Stimulated activated CD4-positive, alpha-beta T cell treated with anti-CD3 and anti-CD28 coated beads, TNF-alpha, amount 100 ng/mL, for 48 hours (primary cell): ENCODE results near the gene CACNG5.
"Not testable (repeated sequence)": the region's sequence is repeated elsewhere in the genome, so short reads cannot be mapped to it uniquely, and the experiment has no call there.

Experiments used
- DNase-seq, 3 donors: peaks; one replicate each; pipeline ENCODE4 v3.0.0-alpha.2; 2020; ENCODE audit warnings: low read depth in 3 of 3

The CACNG5 gene

DNA sequence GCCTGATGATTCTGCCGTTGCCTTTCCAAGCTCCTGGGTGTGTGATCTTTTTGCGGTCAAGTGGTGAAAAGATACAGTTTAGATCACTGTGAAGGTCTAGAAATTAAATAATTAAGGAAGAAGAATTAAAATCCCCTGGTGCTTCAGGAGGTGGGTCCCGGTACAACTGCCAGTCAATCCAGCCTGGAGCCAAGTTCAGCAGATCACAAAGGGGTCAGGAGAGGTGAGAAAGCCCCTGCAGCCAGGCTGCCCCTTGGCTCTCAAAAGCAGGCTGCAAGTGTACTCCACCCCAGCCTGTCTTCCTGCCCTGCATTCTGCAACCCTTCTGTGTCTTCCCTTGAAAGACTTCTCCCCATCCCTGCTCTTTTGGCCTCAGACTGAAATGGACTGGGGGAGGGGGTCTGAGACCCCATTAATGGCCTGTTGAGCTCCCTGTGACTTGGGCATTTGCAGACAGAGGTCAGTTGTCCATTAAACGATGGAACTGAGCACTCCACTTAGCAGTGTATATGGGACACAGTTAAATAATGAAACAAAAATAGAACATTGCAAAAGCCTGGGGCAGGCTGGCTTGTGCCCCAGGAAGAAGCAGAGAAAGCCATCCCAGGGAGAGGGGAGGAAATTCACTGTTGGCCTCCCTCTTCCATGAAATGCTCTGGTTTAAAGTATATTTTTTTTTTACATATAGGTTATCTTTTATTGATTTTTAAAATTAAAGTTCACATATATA, 15.1 kb downstream of the CACNG5 start:
- DNase-seq: no peak

DNA sequence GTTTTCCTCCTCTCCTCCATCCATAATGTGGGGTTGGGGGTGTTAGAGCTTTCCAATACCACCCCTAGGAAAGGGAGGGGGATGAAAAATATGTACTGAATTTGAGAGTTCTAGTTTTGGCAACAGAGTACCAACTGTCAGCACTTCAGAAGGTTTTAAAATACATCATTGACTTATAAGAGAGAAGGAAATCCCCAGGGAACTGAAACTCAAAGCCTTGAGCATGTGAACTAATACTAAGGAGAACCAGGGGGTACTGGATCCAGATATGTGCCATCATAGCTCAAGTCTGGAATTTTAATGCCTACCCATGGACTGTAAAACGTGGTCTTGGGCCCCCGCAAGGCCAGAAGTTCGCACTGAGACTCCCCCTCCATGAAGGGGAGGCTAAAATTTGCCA, 15.8 kb downstream of the CACNG5 start:
- no peak for DNase-seq

DNA sequence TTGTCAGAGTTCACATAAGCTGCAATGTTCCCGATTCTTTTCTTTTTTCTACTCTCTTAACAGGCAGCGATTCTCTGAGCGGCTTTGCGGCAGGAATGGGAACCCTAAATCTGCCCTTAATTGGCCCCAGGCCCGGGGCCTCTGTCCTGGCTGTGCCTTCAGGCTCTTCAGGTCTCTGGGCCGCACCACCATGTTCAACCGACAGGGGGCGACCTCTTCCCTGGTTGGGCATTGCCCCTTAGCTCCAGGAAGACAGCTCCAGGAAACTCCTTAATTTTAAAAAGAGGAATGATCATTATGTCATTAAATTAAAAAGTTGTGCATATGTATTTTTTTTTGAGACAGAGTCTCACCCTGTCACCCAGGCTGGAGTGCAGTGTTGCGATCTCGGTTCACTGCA, 20.3 kb downstream of the CACNG5 start:
- peak in 2 of 3 donors; percentile 30 to 33 for DNase-seq

DNA sequence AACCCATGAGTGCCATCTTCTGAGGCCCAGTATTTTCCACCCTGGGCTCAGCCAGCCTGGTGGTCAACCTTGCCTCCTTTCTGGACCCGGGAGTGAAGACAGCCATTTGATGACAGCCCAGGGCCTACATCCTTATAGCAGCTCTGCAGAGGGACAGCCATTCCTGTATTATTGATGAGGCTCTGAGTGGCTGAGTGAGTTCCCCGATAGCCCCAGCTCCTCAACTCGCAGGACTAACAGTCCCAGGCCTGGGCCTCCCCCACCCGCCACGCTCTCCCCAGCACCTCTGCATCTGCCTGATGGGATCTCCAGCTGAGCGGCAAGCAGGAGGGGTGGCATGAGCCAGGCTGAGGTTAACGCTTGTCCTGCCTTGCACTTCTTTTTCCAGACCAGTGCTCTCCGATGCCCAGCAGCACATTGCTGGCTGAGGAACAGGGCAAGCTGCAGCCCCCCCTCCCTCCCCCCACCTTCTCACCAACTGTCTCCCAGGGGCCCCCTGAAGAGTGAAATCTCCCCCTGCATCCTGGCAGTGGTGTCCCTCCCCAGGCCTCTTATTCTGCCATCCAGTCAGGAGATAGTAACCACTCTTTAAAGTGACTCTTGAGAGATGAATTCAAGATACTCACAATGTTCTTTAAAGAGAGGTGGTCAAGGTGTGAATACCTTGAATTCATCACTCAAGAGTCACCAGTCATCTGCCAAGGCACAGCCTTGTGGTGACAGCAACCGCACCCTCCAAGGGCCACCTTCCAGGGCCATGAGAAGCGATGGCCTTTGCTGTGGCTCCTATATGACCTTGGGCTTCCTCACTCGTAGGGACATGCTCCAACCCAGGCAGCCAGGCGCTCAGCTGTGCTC, 23.5 kb downstream of the CACNG5 start:
- DNase-seq: no peak

DNA sequence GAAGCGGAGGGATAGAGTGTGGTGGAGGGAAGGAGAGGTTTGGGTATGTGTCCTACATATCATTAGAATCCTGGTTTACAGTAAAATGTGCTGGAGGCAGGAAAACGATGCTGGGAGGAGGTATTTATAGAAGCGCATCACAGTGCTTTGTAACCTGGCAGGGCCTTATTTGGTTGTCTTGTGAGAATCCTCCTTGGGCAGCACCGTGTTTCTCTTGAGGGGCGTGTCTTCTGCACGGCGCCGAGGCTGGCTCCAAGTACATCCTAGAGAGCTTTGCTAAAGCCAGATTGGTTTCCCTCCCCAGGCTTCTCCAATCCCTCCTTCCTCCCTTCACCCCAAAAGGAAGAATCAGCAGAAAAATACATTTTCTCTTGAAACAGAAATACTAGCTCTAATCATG, 24.4 kb downstream of the CACNG5 start:
- no peak for DNase-seq

DNA sequence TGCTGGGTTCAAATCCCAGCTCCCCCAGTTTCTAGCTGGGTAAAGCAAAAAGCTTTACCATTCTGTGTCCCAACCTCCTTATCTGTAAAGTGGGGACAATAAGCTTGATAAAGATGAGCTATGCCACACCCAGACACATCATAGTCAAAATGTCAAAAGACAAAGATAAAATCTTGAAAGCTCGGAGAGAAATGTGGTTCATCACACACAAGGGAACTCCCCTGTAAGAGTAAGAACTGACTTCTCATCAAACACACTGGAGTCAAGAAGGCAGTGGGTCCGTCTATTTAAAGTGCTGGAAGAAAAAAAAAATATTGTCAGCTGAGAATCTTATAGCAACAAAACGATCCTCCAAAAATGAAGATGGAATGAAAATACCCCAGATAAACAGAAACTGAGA, 25.3 kb downstream of the CACNG5 start:
- no peak for DNase-seq

DNA sequence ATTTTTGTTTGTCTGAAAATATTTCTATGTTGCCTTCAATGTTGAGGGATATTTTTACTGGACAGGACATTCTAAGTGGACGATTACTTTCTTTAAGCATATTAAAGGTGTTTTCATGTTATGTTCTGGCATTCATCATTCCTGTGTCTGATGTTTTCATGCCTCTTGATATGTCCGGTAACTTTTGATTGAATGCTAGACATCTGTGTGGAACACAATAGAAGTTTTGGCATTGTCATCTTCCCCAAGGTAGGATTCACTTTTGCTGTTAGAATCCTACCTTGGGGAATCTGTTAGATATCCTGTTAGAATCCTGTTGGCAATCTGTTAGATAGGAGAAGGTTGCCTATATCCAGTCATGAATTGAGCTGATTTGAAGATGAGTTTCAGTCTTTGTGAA, 28.9 kb downstream of the CACNG5 start:
- DNase-seq: no peak

DNA sequence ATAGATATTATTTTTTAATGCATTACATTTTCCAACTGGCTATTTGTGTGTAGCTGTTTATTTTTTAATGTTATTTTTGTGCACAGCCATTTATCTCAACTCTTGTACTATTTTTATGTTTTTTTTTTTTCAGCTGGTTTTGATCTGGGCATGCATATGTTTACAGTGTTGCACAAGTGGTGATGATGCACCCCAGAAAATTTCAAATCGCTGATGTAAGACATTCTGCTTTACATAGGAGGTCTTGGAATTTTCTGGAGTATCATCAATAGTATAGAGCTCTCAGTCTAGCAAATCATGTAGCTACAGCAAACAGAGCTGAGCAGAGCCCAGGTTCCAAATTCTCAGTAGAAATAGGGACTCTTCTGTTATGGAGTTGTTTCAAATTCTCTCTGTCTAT, 30.2 kb downstream of the CACNG5 start:
- no peak for DNase-seq

DNA sequence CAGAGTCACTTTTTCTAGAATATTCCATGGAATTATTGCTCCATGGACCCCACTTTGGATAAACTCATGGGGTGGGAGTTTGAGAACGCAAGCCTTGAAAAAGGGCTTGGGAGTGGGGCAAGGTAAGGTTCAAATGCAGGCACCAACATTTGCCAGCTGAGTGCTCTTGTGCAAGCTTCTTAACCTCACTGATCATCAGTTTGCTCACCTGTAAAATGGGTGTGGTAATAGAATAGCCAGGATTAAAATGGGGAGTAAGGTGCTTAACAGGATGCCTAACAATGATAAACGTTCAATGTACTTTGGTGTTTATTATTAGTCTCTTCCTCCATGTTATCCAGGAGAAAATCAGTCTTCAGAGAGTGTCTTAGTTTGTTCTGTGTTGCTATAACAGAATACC, 39.0 kb downstream of the CACNG5 start:
- no peak for DNase-seq

DNA sequence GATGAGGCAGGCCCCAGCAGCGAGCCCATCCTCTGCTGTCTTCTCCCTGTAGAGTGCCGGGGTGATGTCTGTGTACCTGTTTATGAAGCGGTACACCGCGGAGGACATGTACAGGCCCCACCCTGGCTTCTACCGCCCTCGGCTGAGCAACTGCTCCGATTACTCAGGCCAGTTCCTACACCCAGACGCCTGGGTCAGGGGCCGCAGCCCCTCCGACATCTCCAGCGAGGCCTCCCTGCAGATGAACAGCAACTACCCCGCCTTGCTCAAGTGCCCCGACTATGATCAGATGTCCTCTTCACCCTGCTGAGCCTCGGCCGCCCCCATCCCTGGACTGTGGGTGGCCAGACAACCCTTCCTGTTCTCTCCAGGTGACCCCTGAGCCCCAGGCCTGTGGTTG, 50.0 kb downstream of the CACNG5 start:
- no peak for DNase-seq

DNA sequence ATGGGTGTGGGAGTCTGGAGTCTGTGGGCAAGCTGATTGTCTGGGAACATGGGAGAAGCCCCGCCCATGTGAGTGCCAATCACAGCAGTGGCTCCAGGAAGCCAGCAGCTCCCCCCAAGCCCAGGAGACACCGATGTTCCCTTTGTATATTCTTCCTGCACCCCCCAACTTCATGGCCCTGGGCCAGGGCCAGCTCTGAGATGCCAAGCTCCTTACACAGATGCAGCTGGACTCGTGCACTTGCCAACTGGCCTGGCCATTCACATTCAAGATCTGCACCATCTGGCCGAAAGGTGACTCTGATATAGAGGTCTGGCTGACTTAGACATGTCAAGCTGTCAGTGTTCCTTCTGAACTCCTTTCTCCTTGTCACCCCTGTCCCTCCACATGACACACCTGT, 50.5 kb downstream of the CACNG5 start:
- no peak for DNase-seq

DNA sequence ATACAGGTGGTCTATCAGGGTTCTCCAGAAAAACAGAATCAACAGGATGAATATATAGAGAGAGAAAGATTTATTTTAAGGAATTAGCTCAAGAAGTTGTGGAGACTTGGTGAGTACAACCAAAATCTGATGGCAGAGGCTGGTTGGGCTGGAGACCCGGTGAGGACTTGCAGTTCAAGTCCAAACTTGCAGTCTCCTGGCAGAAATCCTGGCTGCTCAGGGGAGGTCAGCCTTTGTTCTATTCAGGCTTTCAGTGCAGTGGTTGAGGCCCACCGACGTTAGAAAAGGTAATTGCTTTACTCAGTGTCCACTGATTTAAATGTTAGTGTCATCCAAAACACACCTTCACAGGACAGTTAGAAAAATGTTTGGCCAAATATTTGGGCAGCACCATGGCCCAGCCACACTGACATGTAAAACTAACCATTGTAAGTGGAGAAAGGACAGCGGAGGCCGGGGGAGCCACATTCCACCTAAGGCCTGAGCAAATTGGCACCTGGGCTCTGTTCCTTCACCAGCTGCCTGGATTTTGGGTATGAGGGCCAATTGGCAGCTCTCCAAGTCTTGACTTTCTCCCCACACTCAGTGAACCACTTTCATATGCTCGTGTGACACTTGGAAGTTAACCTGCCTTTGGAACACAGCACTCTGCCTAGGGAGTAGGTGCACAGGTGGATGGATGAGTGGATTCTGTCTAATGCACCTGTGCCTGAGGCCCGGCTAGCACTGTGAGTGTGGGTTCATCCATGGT, 54.7 kb downstream of the CACNG5 start:
- DNase-seq: no peak

DNA sequence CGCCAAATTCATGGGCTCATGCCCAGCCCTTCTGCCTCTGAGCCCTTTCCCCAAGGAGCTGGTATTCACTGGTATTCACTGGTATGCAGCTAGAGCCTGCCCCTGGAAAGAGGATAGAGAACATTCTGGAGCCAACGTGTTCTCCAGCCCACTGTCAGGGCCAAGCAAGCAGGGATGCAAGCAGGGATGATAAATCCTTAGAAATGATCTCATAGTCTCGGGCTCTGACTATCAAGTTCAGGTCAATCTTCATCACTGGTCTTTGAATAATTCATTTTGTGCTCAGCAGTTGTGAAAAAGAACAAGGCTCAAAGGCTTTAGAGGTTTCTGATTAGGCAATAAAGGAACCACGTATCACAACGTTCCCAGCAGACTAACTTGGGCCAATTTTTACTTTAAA, 57.3 kb downstream of the CACNG5 start:
- DNase-seq: no peak

DNA sequence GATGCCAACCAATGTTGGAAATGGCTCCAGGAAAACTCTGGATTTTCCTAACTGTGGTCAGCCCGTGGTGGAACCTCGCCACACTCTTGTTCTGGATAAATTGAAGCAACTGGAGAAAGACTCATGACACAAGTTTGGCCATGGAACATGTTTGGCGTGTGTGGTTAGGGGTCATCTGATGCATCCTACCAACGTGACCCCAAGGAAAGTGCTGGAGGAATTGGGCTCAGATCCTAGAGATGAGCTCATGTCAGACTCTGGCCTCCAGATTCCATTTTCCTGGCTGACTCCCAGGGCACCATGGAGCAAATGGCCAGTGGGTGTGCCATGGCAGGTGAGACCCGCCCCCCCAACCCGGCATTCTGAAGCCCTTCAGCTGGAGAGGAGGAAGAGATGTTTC, 58.5 kb downstream of the CACNG5 start:
- DNase-seq: no peak

DNA sequence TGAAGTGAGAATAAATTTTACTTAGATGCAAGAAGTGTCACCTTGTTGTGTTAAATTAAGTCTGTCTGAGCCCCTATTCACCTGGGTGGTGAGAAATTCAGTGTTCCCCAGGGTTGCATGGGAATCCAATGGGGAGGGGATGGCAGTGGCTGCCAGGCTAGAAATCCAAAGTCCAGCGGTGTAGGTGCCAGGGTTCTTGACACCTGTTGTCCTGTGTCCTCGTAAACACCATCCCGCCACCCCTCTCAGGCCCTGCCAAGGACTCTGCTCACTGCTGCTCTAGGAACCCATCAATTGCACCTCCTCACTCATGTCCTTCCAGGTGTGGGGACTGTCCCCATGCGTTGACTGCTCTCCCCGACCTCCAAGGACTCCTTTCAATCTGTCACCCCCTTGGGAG, 58.9 kb downstream of the CACNG5 start:
- no peak for DNase-seq

DNA sequence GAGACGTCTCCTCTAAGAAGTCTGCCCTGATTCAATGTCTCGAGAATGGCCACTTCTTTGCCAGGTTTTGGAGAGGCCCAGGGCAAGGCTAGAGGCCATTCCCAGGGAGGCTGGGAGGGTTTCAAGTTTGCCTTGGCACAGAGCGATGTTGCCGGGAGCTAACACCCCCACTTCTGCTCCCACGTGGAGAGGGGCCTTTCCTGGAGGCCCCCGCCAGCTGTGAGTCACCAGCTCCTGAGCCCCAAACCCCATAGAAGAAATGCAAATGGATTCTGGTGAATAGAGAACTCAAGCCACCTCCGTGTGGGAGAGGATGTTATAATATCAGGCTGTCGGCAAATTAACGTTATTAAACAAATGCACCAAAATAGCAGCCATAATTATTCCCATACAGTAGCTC, 62.2 kb downstream of the CACNG5 start:
- no peak for DNase-seq

DNA sequence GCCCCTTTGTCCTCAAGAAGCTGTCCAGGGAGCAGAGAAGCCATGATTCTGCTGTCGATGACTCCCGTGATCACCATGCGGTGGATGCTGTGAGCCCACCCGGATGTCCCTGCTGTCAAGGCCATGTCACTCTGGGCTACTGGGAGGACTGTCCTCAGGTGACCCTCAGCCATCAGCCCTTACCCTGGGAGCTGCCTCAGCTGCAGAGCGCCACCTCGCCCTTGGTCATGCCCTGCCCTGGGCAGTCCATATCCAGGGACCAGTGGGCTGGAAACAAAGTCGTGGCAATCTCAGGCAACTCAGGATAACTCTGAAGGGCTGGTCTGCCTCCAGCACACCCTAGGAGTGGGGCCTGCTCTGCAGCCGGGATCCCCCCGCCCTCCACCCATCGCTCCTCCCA, 63.6 kb downstream of the CACNG5 start:
- DNase-seq: no peak

DNA sequence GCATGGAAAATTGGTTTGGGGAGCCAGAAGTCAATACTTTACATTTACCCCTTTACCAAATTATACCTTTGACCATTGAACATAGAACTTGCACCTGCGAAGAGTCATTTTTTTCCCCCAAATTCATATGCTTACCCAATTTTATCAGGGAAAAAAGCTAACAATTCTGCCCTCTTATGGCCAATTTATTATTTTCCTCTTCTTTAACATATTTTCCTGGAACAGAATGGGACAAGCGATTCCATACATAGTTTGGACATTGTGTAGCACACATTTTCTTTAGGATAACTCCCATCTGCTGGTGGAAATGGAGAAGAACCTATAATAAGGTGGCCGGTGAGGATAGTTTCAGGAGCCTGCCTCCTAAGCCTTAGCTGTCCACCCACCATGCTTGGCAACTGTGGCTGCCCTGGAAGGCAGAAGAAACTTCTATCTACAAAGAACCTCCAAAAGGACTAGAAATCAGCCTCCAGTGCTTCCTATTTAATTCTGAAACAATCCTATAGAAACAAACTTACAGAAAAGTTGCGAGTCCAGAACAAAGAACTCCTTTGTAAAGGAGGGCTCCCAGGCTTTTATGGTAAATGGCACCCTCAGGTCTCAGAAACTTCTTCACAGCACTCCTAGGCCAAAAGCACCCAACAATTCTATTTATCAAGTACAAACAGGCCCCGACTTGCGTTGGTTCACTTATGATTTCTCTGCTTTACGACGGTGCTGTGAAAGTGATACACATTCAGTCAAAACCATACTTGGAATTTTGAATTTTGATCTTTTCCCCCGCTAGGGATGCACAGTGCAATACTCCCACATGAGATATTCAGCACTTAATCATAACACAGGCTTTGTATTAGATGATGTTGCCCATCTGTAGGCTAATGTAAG, 65.5 kb downstream of the CACNG5 start:
- DNase-seq: no peak

DNA sequence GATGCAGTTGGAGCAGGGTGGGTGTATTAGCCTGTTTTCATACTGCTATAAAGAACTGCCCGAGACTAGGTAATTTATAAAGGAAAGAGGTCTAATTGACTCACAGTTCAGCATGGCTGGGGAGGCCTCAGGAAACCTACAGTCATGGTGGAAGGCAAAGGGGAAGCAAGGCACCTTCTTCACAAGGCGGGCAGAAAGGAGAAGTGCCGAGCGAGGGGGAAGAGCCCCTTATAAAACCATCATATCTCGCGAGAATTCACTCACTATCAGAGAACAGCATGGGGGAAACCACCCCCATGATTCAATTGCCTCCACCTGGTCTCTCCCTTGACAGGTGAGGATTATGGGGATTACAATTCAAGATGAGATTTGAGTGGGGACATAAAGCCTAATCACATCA, 68.4 kb downstream of the CACNG5 start:
- DNase-seq: not testable (repeated sequence)

DNA sequence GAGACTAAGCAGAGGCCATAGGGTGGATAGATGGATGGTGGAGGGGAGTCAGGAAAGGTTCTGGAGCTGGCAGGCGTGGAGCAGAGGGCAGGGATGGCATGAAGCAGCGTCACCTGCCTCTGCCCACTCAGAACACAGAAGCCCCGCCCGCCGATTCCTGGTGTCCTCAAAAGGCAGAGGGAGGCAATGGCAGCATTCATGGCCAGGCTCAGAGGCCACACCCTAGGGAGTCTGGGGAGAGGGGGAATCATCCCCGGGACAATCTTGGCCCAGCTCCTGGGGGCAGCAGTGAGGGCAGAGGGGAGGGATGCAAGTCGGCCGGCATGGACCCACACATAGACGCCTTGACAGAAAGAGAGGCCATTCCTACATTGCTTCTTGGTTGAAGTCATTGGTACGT, 68.9 kb downstream of the CACNG5 start:
- DNase-seq: no peak

DNA sequence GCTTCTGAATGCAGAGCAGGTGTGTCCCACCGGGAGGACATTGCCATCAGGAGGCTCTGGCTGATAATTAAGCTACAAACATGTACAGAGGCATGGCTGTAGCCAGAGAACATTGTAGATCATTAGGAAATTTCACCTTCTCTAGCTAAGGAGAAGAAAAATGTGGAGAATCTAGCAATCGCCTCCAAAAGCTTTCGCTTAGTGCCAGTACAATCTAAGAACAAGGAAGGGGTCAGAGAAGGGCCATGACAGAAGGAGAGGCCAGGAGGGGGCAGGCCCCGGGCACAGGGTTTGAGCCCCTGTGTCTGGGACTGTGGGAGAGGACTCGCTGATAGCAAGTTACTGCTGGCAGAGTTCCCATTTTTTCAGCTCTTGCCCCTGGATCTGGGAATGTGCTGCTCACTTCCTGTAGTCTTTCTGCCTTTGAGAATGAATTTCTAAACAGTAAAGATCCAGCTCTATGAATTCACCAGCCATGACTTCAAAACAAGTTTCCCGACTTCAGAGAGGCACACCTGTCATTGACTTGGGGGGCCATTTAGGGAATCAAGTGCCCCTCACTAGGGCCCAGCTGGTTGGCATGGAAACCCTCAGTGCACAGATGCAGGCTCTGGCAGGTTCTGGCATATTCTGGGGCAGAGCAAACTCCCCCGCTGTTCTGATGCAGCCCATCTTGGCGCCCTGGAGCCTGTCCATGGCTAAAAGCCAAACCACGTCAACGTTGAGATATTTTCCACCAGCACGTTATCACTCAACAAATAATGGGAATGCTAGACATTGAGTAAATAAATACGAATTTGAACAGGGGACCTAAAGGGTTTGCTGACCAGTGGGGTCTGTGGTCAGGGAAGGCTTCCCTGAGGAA, 70.1 kb downstream of the CACNG5 start:
- DNase-seq: no peak
